Left colon (tissue), 2 donors: ENCODE measurements around the gene PRR19. TPM values are rescaled to one million over a fixed set of nuclear protein-coding genes. Genes with fewer than 3 reads are reported as not detected.

Experiments used
- ATAC-seq: fragments of 200-7000 bp; cut with Tn5 transposase; one replicate; pipeline ENCODE4 v1.9.1; 2020; ENCODE audit warnings: mild to moderate bottlenecking, moderate library complexity
- DNase-seq, 2 donors: peaks; one replicate each; pipeline ENCODE4 v3.0.0-alpha.2; 2020
- intact Hi-C, 2 donors: fragments of 100-400 bp; cut with DNase I in 1 of 2; cut with micrococcal nuclease in 1 of 2; formaldehyde crosslinking; loops; one replicate each; pipeline versions ENCODE4 v1.11.2 to v1.14.0; 2022; cut with DNase I, micrococcal nuclease
- total RNA-seq, 2 donors: library from RNA; stranded (reverse); fragmentation: NEBNext Ultra II Directional; extraction: Animal tissue kit (Norgen Biotek cat#: 25700); gene quantifications; one replicate each; pipeline ENCODE4 v1.2.1, GENCODE V29; 2021
- donor health status: DM: no; HTN: no; CAD: no.
- donor health status: DM: yes; HTN: yes; CAD: no.

The PRR19 gene
- total RNA-seq, 2 donors from 2014 or later, result 0.49 to 0.50 TPM

- DNase-seq, result peak; percentile 39 to 46
- intact Hi-C loops, result no loop called here
- no peak for ATAC-seq
These were observed 32.2 kb upstream of the PRR19 start for GRCh38 chr19:42269478-42270345.

GRCh38 chr19:42270346-42271044 lies 31.4 kb upstream of the PRR19 start:
- intact Hi-C loops, result no loop called here
- peak; percentile 70 to 82 for DNase-seq
- peak; percentile 6 for ATAC-seq

GRCh38 chr19:42271045-42271419 lies 30.9 kb upstream of the PRR19 start:
- intact Hi-C loops, result no loop called here
- ATAC-seq, result no peak
- peak; percentile 18 to 36 for DNase-seq

- intact Hi-C loops, result no loop called here
- peak in 1 of 2 donors; percentile 12 for DNase-seq
- no peak for ATAC-seq
These were observed 29.9 kb upstream of the PRR19 start for GRCh38 chr19:42271861-42272534.

- no peak for ATAC-seq
- no peak for DNase-seq
- intact Hi-C loops, result no loop called here
These were observed 29.4 kb upstream of the PRR19 start for GRCh38 chr19:42272535-42272897.

- intact Hi-C loops, result no loop called here
- ATAC-seq, result no peak
- no peak for DNase-seq
These were observed 28.9 kb upstream of the PRR19 start for GRCh38 chr19:42272989-42273406.

- DNase-seq, result no peak
- no peak for ATAC-seq
- intact Hi-C loops, result no loop called here
These were observed 28.4 kb upstream of the PRR19 start for GRCh38 chr19:42273407-42274064.

GRCh38 chr19:42274065-42274682 lies 27.8 kb upstream of the PRR19 start:
- intact Hi-C loops, result no loop called here
- no peak for ATAC-seq

GRCh38 chr19:42275103-42275502 lies 26.8 kb upstream of the PRR19 start:
- DNase-seq (no peak), ATAC-seq (no peak)
- intact Hi-C loops, result no loop called here

More at GRCh38 chr19:42274065-42274682, 27.8 kb upstream of the PRR19 start:
- DNase-seq, result no peak

- DNase-seq, result no peak
- ATAC-seq, result no peak
- intact Hi-C loops, result no loop called here
These were observed 26.4 kb upstream of the PRR19 start for GRCh38 chr19:42275517-42275916.

- intact Hi-C loops, result no loop called here
- no peak for ATAC-seq
These were observed 25.6 kb upstream of the PRR19 start for GRCh38 chr19:42276284-42276683.

GRCh38 chr19:42276821-42277220 lies 25.1 kb upstream of the PRR19 start:
- DNase-seq (no peak), ATAC-seq (no peak)
- intact Hi-C loops, result no loop called here

More at GRCh38 chr19:42276284-42276683, 25.6 kb upstream of the PRR19 start:
- DNase-seq, result no peak

GRCh38 chr19:42277821-42278451 lies 24.0 kb upstream of the PRR19 start:
- intact Hi-C loops, result no loop called here
- ATAC-seq (no peak), DNase-seq (no peak)

GRCh38 chr19:42278452-42279154 lies 23.3 kb upstream of the PRR19 start:
- ATAC-seq (no peak), DNase-seq (peak in 1 of 2 donors; percentile 62)
- intact Hi-C loops, result no loop called here

GRCh38 chr19:42279155-42279901 lies 22.6 kb upstream of the PRR19 start:
- DNase-seq, result no peak
- ATAC-seq, result no peak
- intact Hi-C loops, result no loop called here

- intact Hi-C loops, result loop anchor here in 1 of 2 donors (5.0 kb wide), 1 partner anchor 33 kb away; no protein-coding TSS in a partner anchor
- ATAC-seq, result peak; percentile 46
- DNase-seq, result peak; percentile 90
These were observed 21.8 kb upstream of the PRR19 start for GRCh38 chr19:42279902-42280814.
